ENCODE measurements around the gene GLB1L3. TPM values are rescaled to one million over a fixed set of nuclear protein-coding genes. Genes with fewer than 3 reads are reported as not detected.

GLB1L3 gene
- total RNA-seq, 6 experiments from 2014 or later, result not detected

- no peaks in the 10 kb centered on the region for H3K36me3 ChIP-seq
- intact Hi-C loops (cut with DNase I), result no loop called here
- H3K27me3 ChIP-seq, result no peaks in the 10 kb centered on the region
- H3K27ac ChIP-seq, result no peak overlapping the region
- DNase-seq (peak in 1 of 3 donors; percentile 28), ATAC-seq (no peak)
- TF ChIP-seq CTCF (IDR thresholded peaks at IDR 0.05), result no peak
- TF ChIP-seq POLR2A (IDR thresholded peaks at IDR 0.05), result no peak
- H3K4me3 ChIP-seq, result no peak overlapping the region
- H3K4me1 ChIP-seq, result no peaks in the 10 kb centered on the region
- WGBS (ENCODE audit: insufficient coverage, low coverage, low lambda C conversion rate, missing lambda C conversion rate), result 80% methylated on average over 5 of the region's 10 CpGs
- no peaks in the 10 kb centered on the region for H3K9me3 ChIP-seq
Observed at GRCh38 chr11:134349802-134350355, 73.7 kb downstream of the GLB1L3 start.

- Histone ChIP-seq H3K27me3 (no peaks in the 10 kb centered on the region), H3K4me3 (no peak overlapping the region), H3K9me3 (no peaks in the 10 kb centered on the region), H3K4me1 (no peaks in the 10 kb centered on the region), H3K27ac (no peak overlapping the region), H3K36me3 (no peaks in the 10 kb centered on the region)
- ATAC-seq, result no peak
- TF ChIP-seq CTCF (IDR thresholded peaks at IDR 0.05) (no peak), POLR2A (IDR thresholded peaks at IDR 0.05) (no peak)
- intact Hi-C loops (cut with DNase I), result no loop called here
- peak in 1 of 3 donors; percentile 25 for DNase-seq
- 84% methylated on average over 9 of the region's 9 CpGs for WGBS (ENCODE audit: insufficient coverage, low coverage, low lambda C conversion rate, missing lambda C conversion rate)
Observed at GRCh38 chr11:134350381-134350780, 74.2 kb downstream of the GLB1L3 start.

GRCh38 chr11:134352111-134352510 is 75.9 kb downstream of the GLB1L3 start:
- no peaks in the 10 kb centered on the region for H3K4me1 ChIP-seq
- no peaks in the 10 kb centered on the region for H3K27me3 ChIP-seq
- DNase-seq (no peak), ATAC-seq (no peak)
- no peaks in the 10 kb centered on the region for H3K36me3 ChIP-seq
- H3K4me3 ChIP-seq, result no peak overlapping the region
- intact Hi-C loops (cut with DNase I), result no loop called here
- no peaks in the 10 kb centered on the region for H3K9me3 ChIP-seq
- TF ChIP-seq POLR2A (IDR thresholded peaks at IDR 0.05), result no peak
- TF ChIP-seq CTCF (IDR thresholded peaks at IDR 0.05), result no peak
- H3K27ac ChIP-seq, result no peak overlapping the region
- 69% methylated on average over 2 of the region's 2 CpGs for WGBS (ENCODE audit: insufficient coverage, low coverage, low lambda C conversion rate, missing lambda C conversion rate)

GRCh38 chr11:134355136-134355535 is 79.0 kb downstream of the GLB1L3 start:
- Histone ChIP-seq H3K9me3 (no peaks in the 10 kb centered on the region), H3K4me1 (no peaks in the 10 kb centered on the region), H3K27me3 (no peaks in the 10 kb centered on the region), H3K4me3 (no peak overlapping the region), H3K36me3 (no peaks in the 10 kb centered on the region), H3K27ac (no peak overlapping the region)
- DNase-seq, result no peak
- no peak for ATAC-seq
- 58% methylated on average over 2 of the region's 2 CpGs for WGBS (ENCODE audit: insufficient coverage, low coverage, low lambda C conversion rate, missing lambda C conversion rate)
- TF ChIP-seq CTCF (IDR thresholded peaks at IDR 0.05), result no peak
- no peak for TF ChIP-seq POLR2A (IDR thresholded peaks at IDR 0.05)
- intact Hi-C loops (cut with DNase I), result no loop called here

- H3K27me3 ChIP-seq, result no peaks in the 10 kb centered on the region
- TF ChIP-seq POLR2A (IDR thresholded peaks at IDR 0.05) (no peak), CTCF (IDR thresholded peaks at IDR 0.05) (no peak)
- no peak for ATAC-seq
- no peak for DNase-seq
- no peaks in the 10 kb centered on the region for H3K36me3 ChIP-seq
- H3K9me3 ChIP-seq, result no peaks in the 10 kb centered on the region
- intact Hi-C loops (cut with DNase I), result no loop called here
- no peaks in the 10 kb centered on the region for H3K4me1 ChIP-seq
- no peak overlapping the region for H3K4me3 ChIP-seq
- no peak overlapping the region for H3K27ac ChIP-seq
- 56% methylated on average over 4 of the region's 5 CpGs for WGBS (ENCODE audit: insufficient coverage, low coverage, low lambda C conversion rate, missing lambda C conversion rate)
Observed at GRCh38 chr11:134355656-134356055, 79.5 kb downstream of the GLB1L3 start.

All from right lobe of liver (tissue), 6 donors.